ENCODE measurements around the gene TLR9.

The TLR9 gene

GRCh38 chr3:52216585-52217408 is 8.6 kb downstream of the TLR9 start:
- DNase-seq (ENCODE audit: low read depth, low spot score) = no peak

DNA sequence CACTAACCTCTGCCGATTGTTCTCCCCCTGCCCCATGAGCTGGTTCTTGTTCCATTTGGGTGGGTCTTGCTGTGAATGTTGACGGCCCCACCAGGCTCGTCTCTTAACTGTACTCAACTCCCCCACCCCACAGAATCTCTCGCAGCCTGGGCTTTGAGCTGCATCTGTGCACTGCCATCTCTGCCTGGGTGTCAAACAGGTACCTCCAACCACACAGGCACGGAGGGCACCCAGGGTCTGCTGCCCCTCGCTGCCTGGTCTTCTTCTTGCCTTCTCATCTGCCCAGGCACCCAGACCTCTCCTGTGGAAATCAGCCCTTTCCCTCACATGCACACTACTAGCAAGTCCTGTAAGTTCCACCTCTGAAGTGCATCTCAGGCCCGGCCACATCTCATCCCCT is 10.1 kb downstream of the TLR9 start:
- DNase-seq (ENCODE audit: low read depth, low spot score) = no peak

DNA sequence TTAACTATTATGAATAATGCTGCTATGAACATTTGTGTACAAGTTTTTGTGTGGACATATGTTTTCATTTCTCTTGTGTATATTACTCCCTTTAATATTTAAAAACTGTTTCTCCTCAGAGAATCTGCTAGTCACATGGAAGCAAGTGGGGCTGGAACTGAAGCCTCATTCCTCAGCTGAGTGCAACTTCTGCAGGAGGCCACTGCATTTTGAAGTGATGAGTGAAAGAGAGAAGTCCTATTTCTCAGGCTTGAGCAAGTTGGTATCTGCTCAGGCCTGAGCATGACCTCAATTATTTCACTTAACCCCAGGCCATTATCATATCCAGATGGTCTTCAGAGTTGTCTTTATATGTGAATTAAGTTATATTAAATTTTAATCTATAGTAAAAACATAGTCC is 11.5 kb downstream of the TLR9 start:
- no peak for DNase-seq (ENCODE audit: low read depth, low spot score)

DNA sequence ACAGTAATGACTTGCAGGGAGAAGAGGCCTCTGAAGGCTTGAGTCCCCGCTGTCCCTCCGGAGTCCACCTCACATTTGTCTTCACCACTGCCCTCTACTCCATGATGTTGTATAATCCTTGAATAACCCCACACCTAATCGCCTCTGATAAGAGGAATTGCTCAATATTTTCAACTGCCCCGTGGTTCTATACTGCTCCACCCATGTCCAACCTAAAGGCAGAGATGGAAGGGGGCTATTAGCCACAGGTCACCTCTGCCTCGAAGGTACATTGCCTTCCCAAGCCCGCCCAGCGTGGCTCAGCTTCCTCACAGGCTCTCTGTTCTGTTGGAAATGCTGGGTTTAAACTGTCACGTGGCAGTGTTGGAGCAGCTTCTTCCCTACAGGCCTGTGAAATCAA is 12.4 kb downstream of the TLR9 start:
- no peak for DNase-seq (ENCODE audit: low read depth, low spot score)

- DNase-seq (ENCODE audit: low read depth, low spot score) = no peak
Measured at GRCh38 chr3:52211268-52211891, 14.1 kb downstream of the TLR9 start.

DNA sequence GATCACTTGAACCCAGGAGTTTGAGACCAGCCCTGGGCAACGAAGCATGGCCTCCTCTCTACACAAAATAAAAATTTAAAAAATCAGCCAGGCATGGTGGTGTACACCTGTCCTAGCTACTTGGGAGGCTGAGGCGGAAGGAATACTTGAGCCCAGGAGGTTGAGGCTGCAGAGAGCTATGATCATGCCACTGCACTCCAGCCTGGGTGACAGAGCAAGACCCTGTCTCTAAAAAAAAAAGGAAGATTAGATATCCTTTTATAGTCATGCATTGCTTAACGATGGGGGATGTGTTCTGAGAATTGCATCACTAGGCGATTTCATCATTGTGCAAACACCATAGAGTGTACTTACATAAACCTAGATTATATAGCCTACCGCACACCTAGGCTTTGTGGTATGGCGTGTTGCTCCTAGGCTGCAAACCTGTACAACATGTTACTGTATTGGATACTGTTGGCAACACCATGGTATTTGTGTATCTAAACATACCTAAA is 14.8 kb downstream of the TLR9 start:
- no peak for DNase-seq (ENCODE audit: low read depth, low spot score)

DNA sequence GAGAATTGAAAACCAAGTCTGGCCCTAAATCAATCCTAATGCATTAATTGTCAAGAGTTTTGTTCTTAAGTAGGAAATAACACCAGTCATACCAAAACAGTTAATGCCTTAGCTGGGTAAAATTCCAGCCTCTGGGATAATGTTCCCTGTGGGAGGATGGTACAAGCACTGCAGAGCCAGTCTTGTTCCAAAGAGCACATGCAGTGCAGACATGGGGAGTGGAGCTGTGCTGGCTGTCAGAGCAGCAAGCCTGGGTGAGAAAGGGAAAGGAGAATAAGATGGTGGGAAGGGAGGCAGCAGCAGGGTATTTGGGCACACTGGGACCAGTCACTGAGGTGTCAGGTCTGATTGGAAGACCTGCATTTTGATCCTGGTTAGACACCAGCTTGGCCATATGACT is 15.4 kb downstream of the TLR9 start:
- DNase-seq (ENCODE audit: low read depth, low spot score) = no peak

DNA sequence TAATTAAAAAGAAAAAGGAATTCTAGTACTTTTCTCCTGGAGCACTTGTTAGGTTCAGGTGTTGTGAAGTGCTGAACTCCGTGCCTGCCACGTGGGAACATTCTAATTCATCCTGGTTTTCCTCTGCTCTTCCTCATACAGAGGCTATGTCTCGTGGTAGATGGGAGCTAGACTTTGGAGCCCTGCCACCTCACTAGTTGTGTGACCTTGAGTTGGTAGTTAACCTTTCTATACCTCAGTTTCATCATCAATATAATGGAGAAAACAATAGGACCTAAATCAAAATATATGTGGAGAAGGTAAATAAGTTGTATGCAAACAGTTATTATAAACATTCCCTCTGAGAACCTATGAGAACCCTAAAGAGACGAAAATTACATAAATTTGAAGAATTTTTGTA is 16.9 kb downstream of the TLR9 start:
- no peak for DNase-seq (ENCODE audit: low read depth, low spot score)

DNA sequence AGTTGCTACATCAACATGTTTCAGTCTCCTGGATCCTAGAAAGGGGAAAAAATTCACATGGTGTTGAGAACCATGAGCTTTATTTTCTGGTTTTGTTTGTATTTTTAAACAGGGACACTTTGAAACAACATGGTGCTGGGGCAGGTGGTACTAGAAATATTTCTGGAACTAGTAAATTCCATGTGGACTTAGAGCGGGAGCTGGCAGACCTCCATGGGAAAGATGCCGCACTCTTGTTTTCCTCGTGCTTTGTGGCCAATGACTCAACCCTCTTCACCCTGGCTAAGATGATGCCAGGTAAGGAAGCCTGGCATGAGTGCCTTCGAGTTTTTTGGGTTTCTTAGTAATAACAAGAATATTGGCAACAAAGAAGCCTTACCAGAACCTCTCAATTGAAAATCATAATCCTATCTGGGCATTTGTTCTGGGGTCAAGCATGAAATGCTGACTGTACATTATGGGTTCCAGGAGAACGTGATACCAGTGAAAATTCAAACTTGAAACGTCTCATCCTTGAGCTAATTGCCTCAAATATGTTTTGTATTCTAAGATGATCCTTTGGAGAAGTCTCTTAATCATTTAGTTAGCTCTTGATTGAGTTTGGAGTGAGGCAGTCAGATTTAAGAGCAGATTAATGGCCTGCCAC is 19.6 kb downstream of the TLR9 start:
- DNase-seq (ENCODE audit: low read depth, low spot score) = no peak

- DNase-seq (ENCODE audit: low read depth, low spot score) = no peak
Measured at GRCh38 chr3:52204337-52205073, 20.9 kb downstream of the TLR9 start.

- DNase-seq (ENCODE audit: low read depth, low spot score) = no peak
Measured at GRCh38 chr3:52203701-52204100, 21.7 kb downstream of the TLR9 start.

- no peak for DNase-seq (ENCODE audit: low read depth, low spot score)
Measured at GRCh38 chr3:52202384-52203077, 22.9 kb downstream of the TLR9 start.

GRCh38 chr3:52200981-52201679 is 24.3 kb downstream of the TLR9 start:
- no peak for DNase-seq (ENCODE audit: low read depth, low spot score)

DNA sequence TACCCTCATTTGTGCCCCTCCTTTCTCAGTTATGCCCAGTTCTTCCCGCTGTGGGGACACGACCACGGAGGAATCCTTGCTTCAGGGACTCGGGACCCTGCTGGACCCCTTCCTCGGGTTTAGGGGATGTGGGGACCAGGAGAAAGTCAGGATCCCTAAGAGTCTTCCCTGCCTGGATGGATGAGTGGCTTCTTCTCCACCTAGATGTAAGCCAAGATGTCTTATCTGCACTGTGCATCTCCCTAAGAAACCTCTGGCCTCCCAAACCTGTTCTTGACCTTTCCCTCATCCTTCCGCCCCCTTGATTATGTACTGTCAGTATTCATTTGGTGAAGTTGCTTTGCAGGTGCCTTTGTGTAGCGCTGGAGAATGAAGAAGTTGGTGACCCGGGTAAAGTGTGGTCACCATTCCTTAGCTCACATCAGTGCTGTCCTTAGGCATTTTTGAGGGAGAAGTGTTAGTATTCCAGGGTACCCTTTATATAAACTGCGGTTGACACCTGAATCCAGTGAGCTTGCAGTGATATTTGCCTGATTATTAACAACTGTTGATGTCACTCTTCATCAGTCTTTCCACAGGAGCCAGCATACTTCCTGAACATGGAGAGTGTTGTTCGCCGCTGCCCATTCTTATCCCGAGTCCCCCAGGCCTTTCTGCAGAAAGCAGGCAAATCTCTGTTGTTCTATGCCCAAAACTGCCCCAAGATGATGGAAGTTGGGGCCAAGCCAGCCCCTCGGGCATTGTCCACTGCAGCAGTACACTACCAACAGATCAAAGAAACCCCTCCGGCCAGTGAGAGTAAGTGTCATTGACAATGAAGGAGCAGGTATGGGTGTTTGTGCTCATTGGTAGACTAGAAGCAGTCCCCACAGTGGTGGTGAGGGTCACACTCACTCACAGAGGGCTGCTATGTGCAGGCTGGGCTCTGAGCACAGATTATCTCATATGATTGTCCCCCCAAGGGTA is 26.5 kb downstream of the TLR9 start:
- no peak for DNase-seq (ENCODE audit: low read depth, low spot score)

DNA sequence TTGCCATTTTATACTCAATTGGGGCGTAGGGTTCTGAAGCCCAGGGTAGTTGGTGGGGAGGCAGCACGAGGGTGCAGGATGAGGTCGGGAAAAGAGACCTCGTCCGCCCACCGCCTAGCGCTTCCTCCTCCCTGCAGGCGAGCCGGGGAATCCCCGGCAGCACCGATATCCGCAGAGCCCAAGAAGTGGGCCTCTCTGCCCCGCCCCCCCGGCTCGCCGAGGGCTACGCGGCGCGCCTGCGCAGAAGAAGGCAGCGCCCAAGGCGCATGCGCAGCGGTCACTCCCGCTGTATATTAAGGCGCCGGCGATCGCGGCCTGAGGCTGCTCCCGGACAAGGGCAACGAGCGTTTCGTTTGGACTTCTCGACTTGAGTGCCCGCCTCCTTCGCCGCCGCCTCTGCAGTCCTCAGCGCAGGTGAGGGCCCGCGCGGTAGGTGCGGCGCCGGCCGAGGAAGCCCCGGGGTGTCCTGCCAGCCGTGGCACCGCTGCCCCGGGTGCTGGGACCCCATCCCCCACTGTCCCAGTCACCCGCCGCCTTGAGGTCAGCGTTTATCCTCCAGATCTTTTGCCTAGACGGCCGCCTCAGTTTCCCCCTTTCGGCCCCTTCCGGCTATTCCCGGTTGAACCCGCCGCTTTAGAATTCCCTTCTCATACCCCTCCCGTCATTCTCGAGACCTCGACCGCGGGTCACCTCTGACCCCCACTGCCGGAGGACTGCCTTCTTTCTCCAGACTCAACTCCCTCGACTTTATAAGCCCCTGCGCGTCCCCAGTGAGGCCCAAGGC is 27.4 kb downstream of the TLR9 start, which contains the start of gene ALAS1:
Gene ALAS1 (plus strand): TSS at position 319 of the 784 bp plus-strand sequence. CDS start 1,082 bp downstream, outside the sequence.
- peak; percentile 86 for DNase-seq (ENCODE audit: low read depth, low spot score)

DNA sequence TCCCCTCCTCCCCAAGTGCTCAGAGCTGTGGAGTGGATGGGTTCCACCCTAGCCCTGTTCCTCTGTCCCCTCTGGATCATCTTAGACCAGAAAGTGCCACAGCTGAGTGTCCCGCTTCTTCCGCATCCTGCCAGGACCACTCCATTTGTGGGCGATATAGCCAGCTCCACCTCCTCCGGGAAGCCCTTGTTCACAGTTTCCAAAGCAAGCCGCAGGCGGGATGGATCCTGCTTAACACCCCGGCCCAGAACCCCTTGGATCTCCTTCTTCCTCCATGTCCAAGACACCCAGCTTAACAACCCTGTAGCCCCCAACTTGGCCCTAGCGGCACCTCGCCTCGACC is 28.0 kb downstream of the TLR9 start:
- no peak for DNase-seq (ENCODE audit: low read depth, low spot score)

DNA sequence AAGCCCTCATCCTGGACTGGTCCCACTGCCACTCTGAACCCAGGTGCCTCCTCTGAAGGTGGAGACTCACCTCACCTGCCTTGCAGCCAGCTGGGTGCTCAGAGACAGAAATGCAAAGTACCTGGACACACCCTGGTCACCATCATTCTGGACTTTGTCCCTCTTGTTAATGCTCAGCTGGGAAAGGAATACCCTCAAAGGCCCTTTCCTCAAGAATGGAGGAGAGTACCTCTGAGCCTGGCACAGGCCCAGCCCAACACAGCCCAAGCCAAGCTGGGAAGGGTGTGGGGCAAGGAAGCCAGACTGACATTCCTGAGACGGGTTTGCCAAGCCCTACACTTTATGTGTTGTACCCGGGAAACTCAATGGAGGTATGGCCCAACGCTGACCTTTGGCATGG is 28.5 kb downstream of the TLR9 start:
- no peak for DNase-seq (ENCODE audit: low read depth, low spot score)

GRCh38 chr3:52195823-52196331 is 29.6 kb downstream of the TLR9 start:
- DNase-seq (ENCODE audit: low read depth, low spot score) = no peak

- DNase-seq (ENCODE audit: low read depth, low spot score) = no peak
Measured at GRCh38 chr3:52195291-52195597, 30.2 kb downstream of the TLR9 start.

Measured in activated CD4-positive, CD25-positive, alpha-beta regulatory T cell treated with anti-CD3 and anti-CD28 coated beads, Interleukin-2, amount 50 U/mL, for 16 hours (primary cell).